ENCODE results near the gene RIC1. TPM values are rescaled to one million over a fixed set of nuclear protein-coding genes. Genes with fewer than 3 reads are reported as not detected.

RIC1 gene
- total RNA-seq, 4 donors from 2014 or later, result 34.0 to 153 (median 37.3) TPM

GRCh38 chr9:5790923-5791322 lies 162.0 kb downstream of the RIC1 start:
- Histone ChIP-seq H3K4me3 (no peak overlapping the region), H3K9me3 (no peaks in the 10 kb centered on the region), H3K27ac (no peak overlapping the region), H3K36me3 (peaks cover 2 to 9% of the 10 kb centered on the region in 2 donors), H3K4me1 (peaks cover 0 to 7% of the 10 kb centered on the region in 2 donors), H3K27me3 (no peaks in the 10 kb centered on the region)
- no peak for ATAC-seq
- intact Hi-C loops (cut with DNase I; ENCODE audit: low total_unique reads), result no loop called here
- in situ Hi-C loops (cut with MboI; ENCODE audit: low sequenced_read_pairs in 4 of 4), result no loop called here
- no peak for DNase-seq
- no peak for TF ChIP-seq POLR2A (IDR thresholded peaks at IDR 0.05)
- no peak for TF ChIP-seq CTCF (IDR thresholded peaks at IDR 0.05 in 4 of 5, conservative IDR thresholded peaks at IDR 0.05 in 1 of 5)

- no peaks in the 10 kb centered on the region for H3K27me3 ChIP-seq
- intact Hi-C loops (cut with DNase I; ENCODE audit: low total_unique reads) (no loop called here), in situ Hi-C loops (cut with MboI; ENCODE audit: low sequenced_read_pairs in 4 of 4) (no loop called here)
- H3K36me3 ChIP-seq, result peaks cover 0 to 8% of the 10 kb centered on the region in 2 donors
- H3K4me3 ChIP-seq, result no peak overlapping the region
- peaks cover 0 to 7% of the 10 kb centered on the region in 2 donors for H3K4me1 ChIP-seq
- peak in 1 of 2 donors; percentile 12 for ATAC-seq
- no peak for DNase-seq
- TF ChIP-seq CTCF (IDR thresholded peaks at IDR 0.05 in 4 of 5, conservative IDR thresholded peaks at IDR 0.05 in 1 of 5) (no peak), POLR2A (IDR thresholded peaks at IDR 0.05) (no peak)
- no peaks in the 10 kb centered on the region for H3K9me3 ChIP-seq
- no peak overlapping the region for H3K27ac ChIP-seq
Measured at GRCh38 chr9:5791870-5792269, 163.0 kb downstream of the RIC1 start.

GRCh38 chr9:5793812-5794211 lies 164.9 kb downstream of the RIC1 start:
- H3K36me3 ChIP-seq, result peaks cover 0 to 24% of the 10 kb centered on the region in 2 donors
- H3K4me1 ChIP-seq, result peaks cover 0 to 7% of the 10 kb centered on the region in 2 donors
- intact Hi-C loops (cut with DNase I; ENCODE audit: low total_unique reads), result no loop called here
- DNase-seq (no peak), ATAC-seq (no peak)
- TF ChIP-seq CTCF (IDR thresholded peaks at IDR 0.05 in 4 of 5, conservative IDR thresholded peaks at IDR 0.05 in 1 of 5), result no peak
- no peak for TF ChIP-seq POLR2A (IDR thresholded peaks at IDR 0.05)
- no peak overlapping the region for H3K4me3 ChIP-seq
- H3K27ac ChIP-seq, result no peak overlapping the region
- in situ Hi-C loops (cut with MboI; ENCODE audit: low sequenced_read_pairs in 4 of 4), result no loop called here
- H3K9me3 ChIP-seq, result no peaks in the 10 kb centered on the region
- H3K27me3 ChIP-seq, result no peaks in the 10 kb centered on the region

GRCh38 chr9:5796298-5796697 lies 167.4 kb downstream of the RIC1 start:
- intact Hi-C loops (cut with DNase I; ENCODE audit: low total_unique reads) (no loop called here), in situ Hi-C loops (cut with MboI; ENCODE audit: low sequenced_read_pairs in 4 of 4) (no loop called here)
- Histone ChIP-seq H3K36me3 (peaks cover 0 to 31% of the 10 kb centered on the region in 2 donors), H3K27me3 (no peaks in the 10 kb centered on the region), H3K27ac (no peak overlapping the region), H3K4me1 (peaks cover 5 to 12% of the 10 kb centered on the region in 2 donors), H3K9me3 (no peaks in the 10 kb centered on the region), H3K4me3 (no peak overlapping the region)
- TF ChIP-seq POLR2A (IDR thresholded peaks at IDR 0.05), result no peak
- no peak for TF ChIP-seq CTCF (IDR thresholded peaks at IDR 0.05 in 4 of 5, conservative IDR thresholded peaks at IDR 0.05 in 1 of 5)
- ATAC-seq, result no peak
- DNase-seq, result no peak

GRCh38 chr9:5798581-5798980 lies 169.7 kb downstream of the RIC1 start:
- Histone ChIP-seq H3K9me3 (no peaks in the 10 kb centered on the region), H3K4me1 (peaks cover 5 to 12% of the 10 kb centered on the region in 2 donors), H3K27me3 (no peaks in the 10 kb centered on the region), H3K36me3 (peaks cover 0 to 31% of the 10 kb centered on the region in 2 donors), H3K27ac (no peak overlapping the region), H3K4me3 (no peak overlapping the region)
- intact Hi-C loops (cut with DNase I; ENCODE audit: low total_unique reads), result no loop called here
- TF ChIP-seq POLR2A (IDR thresholded peaks at IDR 0.05) (no peak), CTCF (IDR thresholded peaks at IDR 0.05 in 4 of 5, conservative IDR thresholded peaks at IDR 0.05 in 1 of 5) (no peak)
- ATAC-seq, result no peak
- in situ Hi-C loops (cut with MboI; ENCODE audit: low sequenced_read_pairs in 4 of 4), result no loop called here
- DNase-seq, result no peak
